Kasumi-1 (cell line): ENCODE data around the gene AGAP3.

Source experiments
- DNase-seq, 2 experiments: peaks; one replicate each; lab custom pipeline; 2025; lab: John Stamatoyannopoulos, UW

Gene AGAP3

GRCh38 chr7:151137076-151137675 lies 50.9 kb downstream of the AGAP3 start:
- no peak for DNase-seq

DNA sequence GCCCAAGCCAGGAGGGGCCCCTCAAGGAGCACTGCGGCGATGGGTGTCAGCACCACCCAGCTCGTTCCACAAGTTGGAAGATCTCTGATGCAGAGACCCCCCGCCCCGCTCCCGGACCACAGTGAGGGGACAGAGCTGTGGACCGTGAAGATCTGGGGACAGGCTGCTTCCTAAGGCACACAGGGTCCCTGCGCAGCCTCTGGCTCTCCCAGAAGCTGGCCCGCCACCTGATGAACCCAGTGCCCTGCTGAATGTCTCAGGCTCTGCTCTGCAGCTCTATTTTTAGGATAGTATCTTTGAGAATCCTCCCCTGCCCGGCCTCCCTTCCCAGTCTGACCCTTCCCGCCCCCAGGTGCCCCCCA lies 51.5 kb downstream of the AGAP3 start:
- no peak for DNase-seq

GRCh38 chr7:151138153-151138851 lies 52.0 kb downstream of the AGAP3 start:
- DNase-seq = no peak

- no peak for DNase-seq
These were observed 53.0 kb downstream of the AGAP3 start for GRCh38 chr7:151139071-151139790.

DNA sequence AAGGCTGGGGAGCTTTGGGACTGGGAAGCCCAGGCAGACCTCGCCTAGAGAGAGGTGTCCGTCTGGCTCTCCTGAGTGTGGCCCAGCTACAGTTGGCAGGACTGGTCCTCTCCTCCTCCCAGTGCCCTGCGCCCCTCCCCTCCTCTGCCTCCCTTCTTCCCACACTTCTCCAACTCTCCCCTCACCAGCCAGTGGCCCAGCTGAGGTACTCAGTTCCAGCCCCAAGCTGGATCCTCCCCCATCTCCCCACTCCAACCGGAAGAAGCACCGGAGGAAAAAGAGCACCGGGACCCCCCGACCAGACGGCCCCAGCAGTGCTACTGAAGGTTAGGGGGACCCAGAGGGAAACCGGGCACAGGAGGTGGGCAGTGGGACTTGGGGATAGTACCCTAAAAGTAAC lies 53.5 kb downstream of the AGAP3 start:
- DNase-seq = no peak

GRCh38 chr7:151140826-151141225 lies 54.6 kb downstream of the AGAP3 start:
- no peak for DNase-seq

GRCh38 chr7:151141311-151141854 lies 55.1 kb downstream of the AGAP3 start:
- no peak for DNase-seq

- DNase-seq = no peak
These were observed 55.8 kb downstream of the AGAP3 start for GRCh38 chr7:151141855-151142685.

DNA sequence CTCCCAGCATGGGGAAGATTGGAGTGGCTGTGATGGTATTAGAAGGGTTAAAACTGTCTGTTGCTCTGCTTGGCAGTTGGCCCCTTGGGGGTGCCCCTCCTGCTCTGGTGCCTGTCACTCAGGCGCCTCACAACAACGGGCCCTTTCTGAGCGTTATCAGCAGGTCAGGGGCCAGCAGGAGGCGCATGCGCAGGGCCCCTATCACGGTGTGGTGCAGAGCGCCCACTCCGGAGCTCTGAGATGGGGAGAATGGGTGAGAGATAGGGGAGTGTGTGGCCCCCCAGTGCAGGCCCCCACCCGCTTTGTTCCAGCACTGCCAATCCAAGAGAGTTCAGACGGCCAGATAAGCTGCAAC lies 56.4 kb downstream of the AGAP3 start:
- DNase-seq = no peak

DNA sequence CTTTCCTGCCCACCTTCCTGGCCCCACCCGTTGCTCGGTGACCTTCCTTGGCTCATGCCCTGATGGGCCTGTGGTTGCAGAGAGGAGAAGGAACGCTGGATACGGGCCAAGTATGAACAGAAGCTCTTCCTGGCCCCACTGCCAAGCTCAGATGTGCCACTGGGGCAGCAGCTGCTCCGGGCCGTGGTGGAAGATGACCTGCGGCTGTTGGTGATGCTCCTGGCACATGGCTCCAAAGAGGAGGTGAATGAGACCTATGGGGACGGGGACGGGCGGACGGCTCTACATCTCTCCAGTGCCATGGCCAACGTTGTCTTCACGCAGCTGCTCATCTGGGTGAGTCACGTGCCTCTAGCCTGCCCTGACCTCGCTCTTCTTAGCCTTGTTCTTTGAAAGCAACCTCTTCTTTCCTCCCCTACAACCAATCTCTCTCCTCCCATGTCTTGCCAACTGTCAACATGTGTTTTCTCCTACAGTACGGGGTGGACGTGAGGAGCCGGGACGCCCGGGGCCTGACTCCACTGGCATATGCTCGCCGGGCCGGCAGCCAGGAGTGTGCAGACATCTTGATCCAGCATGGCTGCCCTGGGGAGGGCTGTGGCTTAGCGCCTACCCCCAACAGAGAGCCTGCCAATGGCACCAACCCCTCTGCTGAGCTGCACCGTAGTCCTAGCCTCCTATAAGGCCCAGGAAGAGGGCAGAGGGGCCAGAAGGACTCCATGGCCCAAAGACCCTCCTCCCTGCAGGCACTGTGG lies 57.2 kb downstream of the AGAP3 start:
- DNase-seq = no peak

DNA sequence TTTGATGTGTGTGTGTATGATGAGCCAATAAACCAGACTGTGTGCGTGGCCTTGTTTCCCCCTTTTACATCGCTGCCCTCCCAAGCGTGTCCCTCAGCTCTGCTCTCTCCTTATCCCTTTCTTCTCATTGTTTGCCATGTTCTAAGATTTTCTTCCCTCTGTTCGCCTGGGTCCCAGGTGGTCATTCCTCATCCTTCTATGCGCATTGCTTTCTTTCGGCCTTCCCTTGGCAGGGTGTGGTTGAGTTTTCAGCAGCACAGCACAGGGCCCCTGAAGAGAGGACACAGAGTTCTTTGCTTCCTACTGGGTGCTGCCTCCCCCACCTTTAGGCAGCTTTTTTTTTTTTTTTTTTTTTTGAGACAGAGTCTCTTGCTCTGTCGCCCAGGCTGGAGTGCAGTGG lies 58.1 kb downstream of the AGAP3 start:
- DNase-seq = no peak

DNA sequence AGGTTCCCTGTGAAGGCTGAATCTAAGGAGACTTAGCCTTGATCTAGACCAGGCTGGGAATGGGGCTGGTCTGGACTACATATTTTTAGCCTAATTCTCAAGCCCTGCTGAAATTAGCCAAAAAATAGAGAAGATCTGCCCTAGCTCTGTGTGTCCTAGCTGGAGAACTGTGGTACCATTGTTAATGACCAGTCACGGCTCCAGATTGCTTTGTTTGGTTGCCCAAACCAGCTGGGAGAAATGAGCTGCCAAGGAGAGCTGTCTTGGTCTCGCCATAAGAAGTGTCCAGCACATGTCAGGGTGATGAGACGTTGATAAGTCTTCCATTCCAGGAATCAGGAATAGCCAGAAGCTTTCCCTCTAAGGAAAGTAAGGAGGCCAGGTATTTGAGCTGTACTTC lies 60.5 kb downstream of the AGAP3 start:
- DNase-seq = no peak

DNA sequence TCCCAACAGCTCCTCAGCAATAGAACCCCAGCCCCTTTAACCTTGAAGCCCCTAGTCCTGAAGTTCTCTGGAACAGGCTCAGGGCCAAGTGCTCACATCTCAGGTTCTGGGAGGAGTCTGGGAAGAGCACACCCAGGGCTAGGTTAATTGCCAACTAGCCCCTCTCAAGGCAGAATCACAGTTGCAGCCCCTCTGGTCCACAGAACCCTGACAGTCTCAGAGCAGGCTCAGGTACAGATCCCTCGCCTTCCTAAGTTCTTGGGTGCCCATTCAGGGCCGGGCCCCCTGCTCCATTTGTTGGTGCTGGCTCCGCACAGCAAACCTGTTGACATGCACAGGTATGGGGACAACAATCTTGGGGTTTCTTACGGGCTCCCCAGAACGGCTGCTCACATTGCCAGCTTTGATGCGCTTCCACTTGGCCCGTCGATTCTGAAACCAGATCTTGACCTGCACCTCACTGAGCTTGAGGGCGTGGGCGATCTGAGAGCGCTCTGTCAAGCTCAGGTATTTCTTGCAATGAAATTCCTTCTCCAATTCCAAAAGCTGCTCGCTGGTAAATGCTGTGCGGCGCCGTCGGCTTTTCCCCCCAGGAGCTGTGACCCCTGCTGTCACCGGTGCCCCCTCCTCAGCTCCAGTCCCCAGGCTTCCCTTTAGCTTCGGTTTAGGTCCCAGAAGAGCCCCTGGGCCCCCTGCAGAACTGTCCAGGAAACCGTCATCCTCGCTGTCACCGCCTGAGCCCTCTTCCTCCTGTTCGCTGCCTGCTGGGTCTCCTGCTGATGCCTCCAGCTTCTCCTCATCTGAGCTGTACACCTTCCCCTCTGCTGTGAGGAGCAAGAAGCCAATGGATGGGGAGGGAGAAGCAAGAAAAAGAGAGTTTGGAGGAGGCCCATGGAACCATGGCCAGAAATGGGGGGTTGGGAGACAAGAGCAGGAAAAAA lies 62.3 kb downstream of the AGAP3 start:
- DNase-seq = no peak

DNA sequence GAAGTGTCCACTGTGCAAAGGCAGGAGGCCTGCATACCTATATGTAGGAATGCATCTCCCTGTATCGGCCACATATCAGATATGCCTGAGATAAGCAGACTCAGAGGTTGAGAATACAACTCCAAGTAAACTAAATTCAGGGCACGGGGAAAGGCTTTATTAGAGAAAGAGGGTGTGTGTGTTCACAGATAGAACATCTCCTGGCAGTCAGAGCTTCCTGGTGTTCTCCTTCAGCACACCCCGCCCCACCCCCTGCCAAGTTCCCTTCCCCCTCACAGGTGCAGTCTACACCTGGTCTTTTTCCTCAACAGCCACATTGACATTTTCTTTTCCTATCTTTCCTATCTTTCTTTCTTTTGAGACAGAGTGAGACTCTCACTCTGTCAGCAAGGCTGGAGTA lies 64.1 kb downstream of the AGAP3 start:
- no peak for DNase-seq

GRCh38 chr7:151152643-151153513 lies 66.6 kb downstream of the AGAP3 start:
- no peak for DNase-seq

- no peak for DNase-seq
These were observed 71.5 kb downstream of the AGAP3 start for GRCh38 chr7:151157645-151158329.

- no peak for DNase-seq
These were observed 75.5 kb downstream of the AGAP3 start for GRCh38 chr7:151161757-151162156.

DNA sequence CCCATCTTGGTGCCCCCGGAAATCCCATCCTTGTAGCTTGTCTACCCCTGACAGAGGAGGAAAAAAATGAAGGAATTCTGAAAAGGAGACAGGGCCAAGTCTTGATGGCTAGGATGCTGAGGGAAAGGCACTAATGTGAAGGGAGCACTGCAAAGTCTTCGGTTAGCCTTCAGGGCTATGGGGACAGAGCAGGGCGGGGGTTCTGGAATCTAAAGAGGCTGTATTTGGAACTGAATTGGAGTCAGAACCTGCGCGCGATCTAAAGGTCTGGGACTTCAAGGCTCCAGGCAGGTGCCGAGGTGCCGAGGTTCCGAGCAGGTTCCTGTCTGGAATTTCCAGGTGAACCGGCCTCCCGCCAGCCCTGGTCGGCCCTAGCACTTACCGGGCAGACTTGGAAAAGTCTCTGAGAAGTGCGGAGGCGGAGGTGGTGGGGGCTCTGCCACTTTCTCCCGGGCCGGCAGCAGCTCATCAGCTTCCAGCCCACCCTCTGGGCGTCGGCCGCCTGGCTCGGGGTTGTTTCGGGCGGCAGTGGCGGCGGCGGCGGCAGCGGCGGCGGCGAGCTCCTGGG lies 80.4 kb downstream of the AGAP3 start:
- no peak for DNase-seq
